HepG2 (cell line): ENCODE results near the gene CCND1. TPM values are rescaled to one million over a fixed set of nuclear protein-coding genes. Genes with fewer than 3 reads are reported as not detected.

Source experiments
- DR1 ChIP-seq: sonication (generic); formaldehyde crosslinking; IDR thresholded peaks from 2 replicates; pipeline ENCODE4 v1.8.0; 2021; ENCODE audit warnings: mild to moderate bottlenecking, missing genetic modification reagents, inconsistent platforms
- KLF6 ChIP-seq: IDR thresholded peaks from 2 replicates; pipeline ENCODE4 v1.8.0; 2016; ENCODE audit warnings: missing biosample characterization, missing genetic modification reagents
- KMT2B ChIP-seq: IDR thresholded peaks from 2 replicates; pipeline ENCODE4 v1.6.1; 2016; ENCODE audit warnings: missing genetic modification reagents, missing compliant biosample characterization
- MIER3 ChIP-seq: IDR thresholded peaks from 2 replicates; pipeline ENCODE4 v1.6.1; 2016; ENCODE audit warnings: missing compliant biosample characterization, borderline replicate concordance
- NFAT5 ChIP-seq: sonication (generic); formaldehyde crosslinking; IDR thresholded peaks from 2 replicates; pipeline ENCODE4 v1.4.0; 2020; ENCODE audit warnings: missing genetic modification reagents
- NFE2L1 ChIP-seq: sonication (generic); formaldehyde crosslinking; IDR thresholded peaks from 2 replicates; pipeline ENCODE4 v1.4.0; 2020; ENCODE audit warnings: missing genetic modification reagents, mild to moderate bottlenecking, borderline replicate concordance
- NR1H2 ChIP-seq: sonication (generic); formaldehyde crosslinking; IDR thresholded peaks from 2 replicates; pipeline ENCODE4 v1.8.1; 2022; ENCODE audit warnings: low read depth, missing genetic modification reagents, borderline replicate concordance
- POLR2AphosphoS5 ChIP-seq: IDR thresholded peaks from 2 replicates; pipeline ENCODE4 v1.6.1; 2012; ENCODE audit warnings: low read depth, low read length
- REPIN1 ChIP-seq: sonication (generic); formaldehyde crosslinking; IDR thresholded peaks from 2 replicates; pipeline ENCODE4 v1.8.0; 2022; ENCODE audit warnings: missing genetic modification reagents, low read depth, mild to moderate bottlenecking, borderline replicate concordance
- RFXANK ChIP-seq: IDR thresholded peaks from 2 replicates; pipeline ENCODE4 v1.6.1; 2016
- SKIL ChIP-seq: sonication (generic); formaldehyde crosslinking; IDR thresholded peaks from 2 replicates; pipeline ENCODE4 v1.8.0; 2022; ENCODE audit warnings: missing genetic modification reagents, mild to moderate bottlenecking, moderate library complexity, borderline replicate concordance
- XBP1 ChIP-seq: sonication (generic); formaldehyde crosslinking; IDR thresholded peaks from 2 replicates; pipeline ENCODE4 v1.5.0; 2020; ENCODE audit warnings: missing genetic modification reagents
- ZC3H4 ChIP-seq: sonication (generic); formaldehyde crosslinking; IDR thresholded peaks from 2 replicates; pipeline ENCODE4 v1.4.0; 2020; ENCODE audit warnings: missing genetic modification reagents, borderline replicate concordance
- ZNF20 ChIP-seq: sonication (generic); formaldehyde crosslinking; IDR thresholded peaks from 2 replicates; pipeline ENCODE4 v1.4.0; 2020; ENCODE audit warnings: mild to moderate bottlenecking, moderate library complexity, missing genetic modification reagents
- ZNF317 ChIP-seq: sonication (generic); formaldehyde crosslinking; IDR thresholded peaks from 2 replicates; pipeline ENCODE4 v1.5.0; 2020; ENCODE audit warnings: mild to moderate bottlenecking, missing genetic modification reagents
- ZNF580 ChIP-seq: IDR thresholded peaks from 2 replicates; pipeline ENCODE4 v1.6.1; 2016; ENCODE audit warnings: low read depth, borderline replicate concordance
- ZNF607 ChIP-seq: sonication (generic); formaldehyde crosslinking; IDR thresholded peaks from 2 replicates; pipeline ENCODE4 v1.5.1; 2020; ENCODE audit warnings: missing genetic modification reagents, mild to moderate bottlenecking, borderline replicate concordance
- ZNF619 ChIP-seq: sonication (generic); formaldehyde crosslinking; IDR thresholded peaks from 2 replicates; pipeline ENCODE4 v1.4.0; 2020; ENCODE audit warnings: mild to moderate bottlenecking, missing genetic modification reagents
- ZNF704 ChIP-seq: sonication (generic); formaldehyde crosslinking; IDR thresholded peaks from 2 replicates; pipeline ENCODE4 v1.8.1; 2023; ENCODE audit warnings: mild to moderate bottlenecking, inconsistent platforms, moderate library complexity, missing genetic modification reagents, borderline replicate concordance
- ZNF770 ChIP-seq: sonication (generic); formaldehyde crosslinking; IDR thresholded peaks from 2 replicates; pipeline ENCODE4 v1.5.0; 2020; ENCODE audit warnings: mild to moderate bottlenecking, missing genetic modification reagents
- polyA plus RNA-seq, 8 experiments: library from polyadenylated mRNA; depleted of rRNA in 3 of 8; stranded (reverse) in 7 of 8; unstranded in 1 of 8; fragments of >200 nt; fragmentation: Illumina TruSeq in 4 of 8; extraction: Trizol in 4 of 8; gene quantifications; 2 replicates each; pipeline versions ENCODE4 v1.2.1 to v1.2.3, GENCODE V29; 2011 to 2016; ENCODE audit warnings: low read depth in 4 of 8, missing spikeins in 1 of 8, mixed read lengths in 1 of 8; ENCODE audit not compliant: insufficient read depth in 1 of 8
- total RNA-seq, 5 experiments: library from RNA; depleted of rRNA; stranded (reverse); fragments of >200 nt; fragmentation: Illumina TruSeq; extraction: Trizol; gene quantifications; 2 replicates each; pipeline ENCODE4 v1.2.3, GENCODE V29; 2016; ENCODE audit warnings: low read depth in 1 of 5

The CCND1 gene
- total and polyA plus RNA-seq, 2 of the 13 experiments (the other 11 are each of a cell fraction or from before 2014, with no cell fraction given) = 107 to 136 TPM

- no peak for TF ChIP-seq MIER3 (CRISPR knock-in tag)
- no peak for TF ChIP-seq NFE2L1 (CRISPR knock-in tag)
- no peak for TF ChIP-seq ZNF580 (CRISPR knock-in tag)
- no peak for TF ChIP-seq KMT2B
- no peak for TF ChIP-seq NFAT5
- TF ChIP-seq ZNF770 = peak; percentile 42; the same call in 1 of the 2 replicates
- no peak for TF ChIP-seq NR1H2 (CRISPR knock-in tag)
- TF ChIP-seq ZNF317 (CRISPR knock-in tag) = no peak
- TF ChIP-seq KLF6 = no peak
- TF ChIP-seq REPIN1 = peak; percentile 48; the same call in 1 of the 2 replicates
- TF ChIP-seq SKIL (CRISPR knock-in tag) = no peak
- TF ChIP-seq XBP1 = no peak
- TF ChIP-seq RFXANK (CRISPR knock-in tag) = no peak
- TF ChIP-seq POLR2AphosphoS5 = no peak
- TF ChIP-seq ZNF619 = no peak
- no peak for TF ChIP-seq ZNF20 (CRISPR knock-in tag)
- TF ChIP-seq DR1 (CRISPR knock-in tag) = no peak
- TF ChIP-seq ZNF704 = no peak
- TF ChIP-seq ZNF607 = no peak
- TF ChIP-seq ZC3H4 = no peak
Measured at GRCh38 chr11:69683764-69684333, 42.9 kb downstream of the CCND1 start (continued).
